8988T (cell line): Measurements from ENCODE around the gene PCBD2.
"Not testable (repeated sequence)": the region's sequence is repeated elsewhere in the genome, so short reads cannot be mapped to it uniquely, and the experiment has no call there.

Experiments used
- DNase-seq: peaks from one replicate; pipeline ENCODE4 v3.0.0; 2011

Gene PCBD2

DNA sequence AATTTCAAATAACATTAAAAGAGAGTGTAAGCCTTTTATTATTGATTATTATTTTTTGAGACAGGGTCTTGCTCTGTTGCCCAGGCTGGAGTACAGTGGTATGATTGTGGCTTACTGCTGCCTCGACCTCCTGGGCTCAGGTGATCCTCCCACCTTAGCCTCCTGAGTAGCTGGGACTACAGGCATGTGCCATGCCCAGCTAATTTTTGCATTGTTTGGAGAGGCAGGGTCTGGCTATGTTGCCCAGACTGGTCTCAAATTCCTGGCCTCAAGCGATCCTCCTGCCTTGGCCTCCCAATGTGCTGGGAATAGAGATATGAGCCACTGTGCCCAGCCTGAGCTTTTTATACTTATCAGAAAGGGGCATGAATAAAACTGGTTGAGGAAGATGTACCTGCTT, 5.8 kb downstream of the PCBD2 start:
- DNase-seq: not testable (repeated sequence)

DNA sequence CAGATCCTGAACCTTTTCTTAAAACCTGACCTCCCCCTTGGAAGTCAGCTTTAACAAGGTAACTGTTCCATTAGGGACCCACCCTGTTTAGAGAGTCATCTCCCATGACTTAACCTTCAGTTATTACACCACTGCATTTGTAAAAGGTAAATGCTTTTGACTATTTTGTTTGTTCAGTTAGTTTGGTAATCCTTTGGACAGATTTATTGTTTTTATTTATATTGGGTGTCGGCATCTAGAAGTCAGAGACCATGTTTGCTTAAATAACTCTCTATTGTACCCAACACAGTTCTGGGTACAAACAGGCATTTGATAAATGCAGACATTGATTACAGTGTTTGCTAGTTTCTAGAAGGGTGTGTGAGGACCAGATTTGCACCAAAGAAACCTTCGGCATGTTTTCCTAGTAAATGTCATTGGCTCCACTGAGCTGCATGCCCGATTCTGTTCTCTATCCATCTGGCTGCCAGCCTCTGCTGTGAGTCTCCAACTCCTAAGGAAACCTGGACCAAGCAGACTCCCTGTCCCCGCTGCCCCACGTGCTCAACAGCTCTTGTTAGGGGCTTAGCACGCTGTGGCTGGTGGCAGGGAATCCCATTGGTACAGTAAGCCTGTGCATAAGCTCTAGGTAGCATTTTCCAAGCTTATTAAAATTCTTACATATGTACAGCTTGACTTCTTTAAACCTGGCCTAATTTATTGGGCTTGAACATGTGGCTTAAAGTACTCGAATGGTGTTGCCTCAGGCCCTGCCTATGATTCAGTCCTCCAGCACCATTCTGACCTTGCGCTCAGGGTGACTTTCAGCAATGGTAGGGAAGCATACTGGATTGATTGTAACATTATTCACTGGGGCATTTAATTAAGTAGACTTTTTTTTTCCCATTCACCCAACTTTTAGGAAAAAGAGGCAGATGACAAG, 6.6 kb downstream of the PCBD2 start:
- DNase-seq: no peak

DNA sequence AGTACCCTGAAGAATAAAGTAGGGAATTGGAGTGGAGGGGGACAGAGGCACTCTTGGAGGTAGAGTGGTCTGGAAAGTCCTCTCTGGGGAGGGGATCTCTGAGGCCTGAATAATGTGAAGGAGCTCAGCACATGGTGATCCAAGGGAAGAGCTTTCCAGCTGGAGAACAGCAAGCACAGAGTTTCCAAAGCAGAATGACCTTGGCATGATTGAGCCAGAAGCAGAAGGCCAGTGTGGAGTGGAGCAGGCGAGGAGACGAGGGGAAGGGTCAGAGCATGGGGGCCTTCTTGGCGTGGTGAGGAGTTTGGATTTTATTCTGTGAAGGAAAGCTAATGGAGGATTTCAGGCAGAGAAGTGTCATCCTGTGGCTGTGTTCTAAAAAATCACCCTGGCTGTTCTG, 8.3 kb downstream of the PCBD2 start:
- DNase-seq: no peak

DNA sequence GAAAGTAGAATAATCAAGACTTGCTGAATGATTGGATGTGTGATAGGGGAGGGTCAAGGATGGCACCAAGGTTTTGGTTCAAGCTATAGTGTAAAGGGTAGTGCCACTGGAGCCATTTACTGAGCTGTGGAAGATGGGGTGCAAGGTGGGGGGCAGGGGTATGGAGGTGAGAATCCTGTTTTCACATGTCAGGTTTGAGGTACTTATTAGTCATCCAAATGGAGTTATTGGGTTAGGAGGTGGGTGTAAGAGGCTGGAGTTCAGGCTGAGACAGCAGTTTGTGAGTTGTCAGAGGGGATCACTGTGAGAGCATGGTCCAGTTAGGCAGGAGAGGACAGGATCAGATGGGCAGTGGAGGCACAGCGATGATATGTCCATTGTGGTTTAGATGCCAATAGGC, 8.9 kb downstream of the PCBD2 start:
- DNase-seq: no peak

DNA sequence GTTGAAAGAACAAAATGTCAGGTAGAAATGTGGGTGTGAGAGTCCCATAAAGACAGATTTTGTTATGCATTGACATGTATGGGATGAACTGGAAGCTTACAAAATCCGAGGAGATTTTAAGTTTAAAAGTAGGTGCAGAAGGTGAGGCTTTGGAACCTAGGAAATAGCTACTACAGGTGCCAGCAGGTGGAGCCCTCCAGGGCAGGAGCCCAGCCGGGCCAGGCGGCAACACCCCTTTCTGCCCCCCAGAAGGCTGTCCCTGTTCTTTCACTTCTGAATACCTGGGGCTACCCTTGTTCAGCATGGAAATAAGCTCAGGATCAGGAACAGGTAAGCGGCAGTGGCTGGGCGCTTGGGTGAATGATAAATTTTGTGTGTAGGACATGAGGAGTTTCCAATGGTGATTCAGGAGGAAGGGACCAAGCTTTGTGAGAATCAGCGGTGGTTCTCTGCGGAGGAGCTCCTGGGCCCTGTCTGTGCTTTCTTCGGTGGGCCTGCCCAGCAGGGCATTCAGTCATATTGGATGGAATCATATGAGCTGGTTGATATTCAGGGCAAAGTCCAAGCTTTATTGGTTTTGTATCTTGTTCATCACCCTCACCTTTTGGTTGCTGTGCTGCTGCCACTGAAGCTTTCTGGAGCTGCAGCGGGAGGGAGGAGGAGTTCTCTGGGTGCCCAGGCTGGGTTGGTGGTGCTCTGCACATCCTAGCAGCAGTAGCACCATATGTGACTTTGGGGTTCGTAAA, 12.3 kb downstream of the PCBD2 start:
- no peak for DNase-seq

DNA sequence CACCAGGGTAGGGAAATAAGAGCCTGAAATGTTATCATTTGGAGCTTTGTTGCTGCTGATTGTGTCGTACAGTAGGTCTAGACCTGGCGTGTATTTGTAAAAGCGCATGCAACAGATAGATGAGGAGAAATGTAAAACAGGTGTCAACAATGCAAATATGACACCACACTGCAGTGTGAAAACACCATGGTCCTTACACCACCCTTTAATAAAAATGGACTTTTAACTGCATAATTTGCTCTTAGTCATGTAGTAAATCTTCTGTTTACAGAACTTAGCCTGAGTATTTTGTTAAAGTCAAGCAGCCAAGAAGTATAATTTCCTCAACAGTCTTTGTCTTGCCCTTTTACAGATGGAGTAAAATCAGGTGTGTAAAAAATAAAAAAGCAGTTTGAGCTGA, 13.9 kb downstream of the PCBD2 start:
- DNase-seq: no peak

DNA sequence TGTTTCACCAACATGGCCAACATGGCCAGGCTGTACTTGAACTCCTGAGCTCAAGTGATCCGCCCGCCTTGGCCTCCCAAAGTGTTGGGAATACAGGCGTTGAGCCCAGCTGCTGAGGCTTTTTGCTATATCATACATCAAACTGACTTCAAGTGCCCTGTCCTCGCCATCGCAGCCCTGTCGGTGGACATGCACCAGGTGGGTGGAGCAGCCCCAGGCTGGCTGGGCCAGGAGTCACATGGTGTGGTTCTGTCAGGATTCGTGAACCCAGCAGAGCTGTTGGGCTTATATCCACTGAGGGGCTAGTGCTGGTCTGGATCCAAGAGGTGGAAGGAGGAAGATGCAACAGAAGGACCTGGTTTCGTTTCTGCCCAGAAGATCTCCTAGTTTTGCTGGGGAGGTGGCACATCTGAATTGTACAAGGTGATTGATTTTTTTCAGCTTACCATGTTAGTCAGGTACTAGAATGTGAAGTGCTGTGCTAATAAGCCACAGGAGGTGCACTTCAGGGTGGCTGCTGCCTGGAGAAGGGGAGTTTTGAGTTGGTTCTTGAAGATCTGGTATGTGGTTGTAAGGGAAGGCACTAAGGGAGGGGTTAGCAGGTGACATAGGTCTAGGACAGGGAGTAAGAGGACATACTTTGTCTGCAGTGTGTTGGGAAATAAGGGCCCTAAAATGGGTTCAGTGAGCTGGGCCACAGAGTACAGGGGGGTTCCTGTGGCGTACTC, 16.1 kb downstream of the PCBD2 start:
- no peak for DNase-seq

DNA sequence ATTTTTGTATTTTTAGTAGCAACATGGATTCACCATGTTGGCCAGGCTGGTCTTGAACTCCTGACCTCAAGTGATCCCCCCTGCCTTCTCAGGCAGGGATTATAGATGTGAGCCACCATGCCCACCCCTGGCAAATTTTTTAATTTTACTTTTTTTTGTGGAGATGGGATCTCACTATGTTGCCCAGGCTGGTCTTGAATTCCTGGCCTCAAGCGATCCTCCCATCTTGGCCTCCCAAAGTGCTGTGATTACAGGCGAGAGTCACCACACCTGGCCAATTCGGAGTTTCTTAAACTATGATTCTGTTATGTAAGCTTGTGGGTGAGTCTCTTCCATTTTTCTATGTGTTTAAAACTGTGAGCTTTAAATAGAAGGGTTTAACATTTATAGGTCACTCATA, 27.6 kb downstream of the PCBD2 start:
- no peak for DNase-seq

DNA sequence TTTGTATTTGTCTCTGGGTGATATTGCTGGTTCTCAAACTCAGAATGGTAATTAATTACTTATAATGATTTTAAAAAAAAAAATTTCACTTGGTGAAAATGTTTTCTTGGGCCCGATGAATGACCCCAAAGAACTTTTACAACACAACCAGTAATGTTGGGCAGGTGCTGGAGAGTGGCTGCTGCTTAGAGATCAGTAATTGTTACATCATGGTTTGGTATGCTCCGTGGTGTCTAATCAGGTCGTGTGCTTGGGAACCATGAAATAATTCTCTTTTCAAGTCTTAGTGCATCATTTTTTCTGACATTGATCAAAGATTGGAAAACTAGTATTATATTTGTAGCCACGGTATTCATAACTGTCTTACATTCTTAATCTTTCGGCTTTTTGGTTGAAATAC, 29.3 kb downstream of the PCBD2 start:
- DNase-seq: no peak

DNA sequence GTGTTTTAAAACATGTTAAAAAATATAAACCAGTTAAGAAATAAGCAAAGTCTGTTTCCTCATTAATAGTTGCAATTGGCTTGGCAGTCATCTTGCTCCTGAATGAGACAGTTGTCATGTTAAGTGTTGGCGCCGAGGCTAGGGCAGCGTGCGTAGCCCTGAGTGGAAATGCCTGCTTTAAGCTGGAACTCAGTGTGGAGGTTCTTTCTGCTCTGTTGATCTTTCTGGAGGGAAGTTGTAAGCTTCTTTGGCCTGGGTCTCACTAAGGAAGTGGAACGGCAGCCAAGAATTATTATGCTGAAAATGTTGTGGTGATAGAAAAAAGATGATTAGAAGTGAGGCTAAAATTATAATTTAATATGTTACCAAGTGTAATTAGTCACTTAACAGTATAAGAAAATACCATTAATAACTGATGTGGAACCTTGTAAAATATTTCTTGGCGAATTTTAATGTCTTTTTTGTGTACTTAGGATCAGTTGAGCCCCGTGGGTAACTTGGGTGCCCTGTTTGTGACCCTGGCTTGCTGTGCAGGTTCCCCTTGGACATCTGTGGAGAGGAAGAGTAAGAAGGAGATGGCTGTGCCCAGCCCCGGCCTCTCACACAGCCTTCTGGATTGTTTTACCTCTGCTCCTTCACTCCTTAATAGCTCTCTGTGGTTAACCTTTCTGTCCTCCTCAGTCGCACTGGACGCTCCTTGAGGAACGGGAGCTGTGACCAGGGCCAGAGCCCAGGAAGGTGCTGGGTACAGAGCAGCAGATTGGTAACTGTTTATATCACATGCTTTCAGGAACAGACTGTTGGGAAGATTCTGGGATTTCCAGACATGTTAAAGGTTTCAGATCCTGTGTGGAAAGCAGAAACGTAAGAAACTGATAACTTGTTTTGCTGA, 31.0 kb downstream of the PCBD2 start:
- DNase-seq: no peak

DNA sequence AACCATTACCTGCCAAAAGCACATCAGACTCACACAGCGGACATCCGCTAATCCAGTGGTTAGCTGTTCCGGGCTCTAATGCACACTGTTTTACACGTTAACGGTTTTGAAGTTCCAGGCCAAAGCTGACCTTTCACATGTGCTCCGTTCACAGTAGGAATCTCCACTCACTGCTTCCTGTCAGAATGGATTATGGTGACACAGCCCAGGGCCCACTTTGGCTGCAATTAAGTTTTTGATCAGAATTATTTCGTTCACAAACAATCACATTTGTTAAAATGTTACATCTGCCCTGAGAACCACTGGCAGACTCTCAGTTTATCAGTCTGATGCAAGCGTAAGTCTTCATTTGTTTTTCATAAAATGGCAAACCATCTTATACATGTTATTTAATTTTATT, 32.6 kb downstream of the PCBD2 start:
- DNase-seq: no peak

DNA sequence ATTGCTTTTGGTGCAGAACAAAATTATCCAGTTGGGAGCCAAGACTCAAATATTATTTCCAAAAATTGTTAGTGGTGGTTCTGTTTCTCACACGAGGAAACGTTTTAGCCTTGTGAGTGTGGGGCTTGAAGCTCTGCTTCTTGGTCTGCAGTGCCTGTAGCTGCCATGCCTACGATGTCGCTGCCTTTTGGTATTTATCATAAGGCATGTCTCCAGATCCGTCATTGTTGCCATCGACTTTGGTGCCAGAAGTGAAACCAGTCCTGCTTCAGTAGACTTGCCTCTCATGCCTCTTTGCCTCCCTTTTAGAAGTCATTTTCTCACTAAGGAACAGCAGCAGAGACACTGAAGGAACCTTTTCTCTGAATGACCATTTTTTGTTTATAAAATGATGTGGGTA, 33.1 kb downstream of the PCBD2 start:
- DNase-seq: no peak

DNA sequence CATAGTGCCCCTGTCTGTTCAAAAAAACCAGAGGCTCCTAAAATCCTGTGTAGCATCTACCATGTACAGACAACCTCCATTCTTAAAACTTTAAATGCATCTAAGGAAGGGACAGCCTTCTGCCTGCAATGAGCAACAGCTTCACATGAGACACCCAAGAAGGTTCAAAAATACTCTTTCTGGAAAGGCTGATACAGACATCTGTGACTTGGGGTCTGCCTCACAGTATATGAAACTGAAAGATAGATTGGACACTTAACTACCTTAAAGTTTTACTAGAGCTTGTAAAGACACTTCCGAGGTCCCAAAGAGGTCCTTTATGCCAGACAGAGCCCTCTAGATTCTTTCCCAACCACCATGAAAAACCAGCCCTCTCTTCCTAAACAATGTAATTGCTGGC, 34.6 kb downstream of the PCBD2 start:
- DNase-seq: no peak

DNA sequence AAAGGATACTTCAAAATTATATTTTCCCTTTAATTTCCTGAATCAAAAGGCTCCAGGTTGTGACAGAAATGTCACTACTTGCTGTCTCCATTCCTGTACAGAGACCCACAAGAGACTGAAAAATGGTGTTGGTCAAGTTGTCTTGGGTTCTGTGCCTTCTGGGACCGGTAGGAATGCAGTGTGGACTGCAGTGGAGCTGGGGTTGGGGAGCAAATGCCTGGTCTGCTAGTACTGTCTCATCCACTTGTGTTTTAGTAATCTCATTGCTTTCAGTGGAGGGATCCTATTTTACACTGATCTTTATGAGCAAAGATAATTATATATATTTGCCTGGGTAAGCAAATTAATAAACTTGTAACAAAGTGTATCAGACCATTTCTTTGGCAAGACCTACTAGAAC, 38.6 kb downstream of the PCBD2 start:
- DNase-seq: no peak

DNA sequence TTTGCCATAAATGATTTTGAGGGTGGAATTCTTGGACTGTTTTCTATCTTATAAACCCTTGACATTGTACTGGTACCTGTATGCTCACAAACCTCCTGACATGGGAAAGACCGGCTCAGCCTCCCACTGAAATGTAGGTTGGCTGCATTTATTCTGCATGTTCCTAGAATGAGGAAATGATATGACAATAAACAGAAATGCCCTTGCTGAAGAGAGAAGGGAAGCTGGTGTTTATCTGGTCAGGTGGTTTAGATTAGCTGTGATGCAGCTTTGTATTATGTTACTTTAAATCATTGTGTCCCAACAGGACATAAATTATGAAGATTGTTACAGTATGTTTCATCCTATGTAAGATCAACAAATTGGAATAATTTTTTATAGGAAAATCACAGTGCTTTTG, 39.7 kb downstream of the PCBD2 start:
- no peak for DNase-seq

DNA sequence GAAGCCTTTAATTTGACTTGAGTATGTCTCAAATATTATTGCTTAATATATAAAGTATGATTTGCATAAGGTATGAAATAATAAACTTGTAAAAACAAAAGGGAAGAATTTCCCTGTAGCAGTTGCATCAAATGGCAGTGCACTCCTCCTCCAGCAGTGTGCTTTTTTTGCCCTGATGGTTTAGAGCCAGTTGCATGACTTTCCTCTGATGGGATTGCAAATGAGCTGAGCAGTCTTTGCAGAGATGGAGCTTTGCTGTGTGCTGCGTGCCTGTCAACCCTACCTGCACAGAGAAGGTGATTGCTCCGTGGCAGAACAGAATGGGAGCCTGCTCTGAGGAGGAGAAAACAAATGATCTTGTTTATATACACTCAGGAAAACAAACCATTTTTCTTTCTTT, 40.1 kb downstream of the PCBD2 start:
- no peak for DNase-seq

DNA sequence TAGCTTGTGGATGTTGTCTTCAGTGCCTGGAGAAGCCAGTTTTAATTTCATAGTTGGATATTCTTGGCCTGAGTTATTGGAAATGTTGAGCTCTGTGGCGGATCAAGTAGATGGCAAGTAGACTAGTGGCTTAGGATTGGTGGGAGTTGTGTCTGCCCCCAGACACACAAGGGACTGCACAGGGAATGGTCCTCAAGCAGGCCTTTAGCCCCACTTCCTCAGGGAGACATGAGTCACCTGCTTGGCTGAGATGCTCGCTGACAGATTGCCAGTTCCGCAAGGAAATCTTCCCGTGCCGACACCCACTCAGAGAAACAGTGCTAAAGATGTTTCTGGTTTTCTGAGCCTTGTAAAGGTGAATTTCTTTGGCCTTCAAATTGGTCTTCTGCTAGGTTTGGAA, 44.0 kb downstream of the PCBD2 start:
- no peak for DNase-seq

DNA sequence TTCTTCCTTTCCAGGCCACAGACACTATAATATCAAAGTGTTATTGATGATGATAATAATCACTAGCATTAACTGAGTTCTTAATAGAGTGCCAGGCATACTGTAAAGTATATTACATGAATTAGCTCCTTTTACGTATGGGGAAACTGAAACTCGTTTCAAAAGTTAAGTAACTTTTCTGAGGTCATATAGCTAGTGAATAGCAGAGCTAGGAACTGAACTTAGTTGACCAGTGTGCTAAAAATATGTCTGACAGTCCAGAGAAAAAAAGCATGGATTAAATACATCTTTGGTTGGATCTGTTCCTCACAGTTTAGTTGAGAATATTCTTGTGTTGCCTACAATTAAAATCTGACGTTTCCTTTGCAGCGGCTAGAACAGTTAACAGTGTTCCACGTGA, 44.4 kb downstream of the PCBD2 start:
- no peak for DNase-seq

DNA sequence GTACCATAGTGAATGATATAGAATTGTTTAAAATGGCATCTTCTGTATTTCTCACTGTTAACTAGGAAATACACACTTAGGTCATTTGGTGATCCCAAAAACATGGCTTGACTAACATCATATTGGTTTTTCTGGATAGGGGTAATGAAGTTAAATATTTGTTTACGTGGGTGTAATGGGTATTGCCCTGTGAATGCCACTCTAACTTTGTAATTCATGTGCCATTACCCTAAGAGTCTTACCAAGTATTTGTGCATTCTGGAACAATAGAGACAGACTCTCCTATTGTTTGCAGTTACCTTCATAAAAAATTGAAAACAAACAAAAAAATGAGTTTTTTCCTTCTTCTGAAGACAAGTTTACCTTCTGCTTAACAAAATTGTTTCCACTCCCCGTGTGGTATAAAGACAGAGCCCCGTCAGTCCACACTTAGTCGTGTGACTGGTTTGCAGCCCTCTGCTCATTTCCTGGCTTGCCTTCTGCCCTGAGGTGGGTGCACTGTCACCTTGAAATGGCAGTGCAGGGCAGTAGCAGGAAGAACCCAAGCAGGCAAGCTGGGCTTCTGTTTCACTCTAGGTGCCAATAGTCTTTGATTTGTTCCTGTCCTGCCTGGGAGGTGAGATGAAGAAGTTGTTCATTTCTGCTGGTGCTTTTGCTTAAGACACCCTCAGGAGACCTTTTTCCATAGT, 53.1 kb downstream of the PCBD2 start:
- no peak for DNase-seq

DNA sequence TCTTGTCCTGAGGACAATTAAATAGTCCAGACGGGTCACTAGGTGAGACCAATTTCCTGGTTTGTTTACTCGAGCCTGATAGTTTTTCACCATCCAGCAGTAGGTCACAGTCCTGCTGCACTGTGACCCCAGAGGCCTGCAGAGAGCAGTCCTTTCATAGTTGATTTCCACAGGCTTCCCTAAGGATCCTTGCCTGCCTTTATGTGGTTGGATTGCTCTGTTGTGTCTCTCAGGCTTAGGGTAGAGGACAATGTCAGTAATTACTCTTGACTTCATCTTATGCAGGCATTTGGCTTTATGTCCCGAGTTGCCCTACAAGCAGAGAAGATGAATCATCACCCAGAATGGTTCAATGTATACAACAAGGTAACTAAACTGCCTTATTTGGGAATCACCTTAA, 53.8 kb downstream of the PCBD2 start:
- no peak for DNase-seq

DNA sequence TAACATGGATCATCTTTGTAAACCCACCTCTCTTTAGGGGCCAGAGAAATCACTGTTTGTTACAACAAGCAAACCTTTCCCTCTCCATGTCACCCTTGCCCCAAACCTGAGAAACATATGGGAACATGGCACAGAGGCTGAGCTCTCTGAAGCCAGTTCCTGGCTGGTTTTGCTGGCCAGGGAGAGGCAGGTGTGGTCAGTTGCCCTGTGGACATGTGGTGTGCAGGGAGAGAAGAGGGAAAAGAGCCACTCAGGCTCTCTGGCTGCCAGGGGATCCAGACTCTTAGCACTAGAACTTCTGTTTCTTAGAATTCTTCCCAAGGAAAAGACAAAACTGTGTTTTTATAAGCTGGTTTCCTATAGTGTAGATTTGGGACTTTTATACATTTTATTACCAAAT, 58.2 kb downstream of the PCBD2 start:
- no peak for DNase-seq
